T-helper 17 cell (primary cell): ENCODE measurements around the gene MEI1. TPM values are rescaled to one million over a fixed set of nuclear protein-coding genes. Genes with fewer than 3 reads are reported as not detected.

Experiments
- ATAC-seq: fragments of 150-1000 bp; cut with Tn5 transposase; 2 replicates; pipeline ENCODE4 v1.10.0; 2021; ENCODE audit warnings: mild to moderate bottlenecking, moderate library complexity
- DNase-seq, 3 donors: peaks; one replicate each; pipeline versions ENCODE4 v3.0.0 to v3.0.0-alpha.2; 2020 to 2021
- H3K9me3 ChIP-seq: one replicate; pipeline ENCODE4 v1.7.0; 2013; ENCODE audit warnings: low read length, mild to moderate bottlenecking; ENCODE audit not compliant: control insufficient read depth, poor library complexity, severe bottlenecking
- H3K27ac Mint-ChIP-seq: one replicate; pipeline ENCODE4 v1.8.0; 2022; ENCODE audit warnings: mild to moderate bottlenecking, moderate library complexity, mixed read lengths
- H3K27me3 Mint-ChIP-seq: one replicate; pipeline ENCODE4 v1.8.0; 2022; ENCODE audit warnings: mixed read lengths
- H3K36me3 Mint-ChIP-seq: one replicate; pipeline ENCODE4 v1.8.0; 2022; ENCODE audit warnings: low read depth, mixed read lengths
- H3K4me1 Mint-ChIP-seq: one replicate; pipeline ENCODE4 v1.8.0; 2022; ENCODE audit warnings: mild to moderate bottlenecking, mixed read lengths
- H3K4me3 Mint-ChIP-seq: one replicate; pipeline ENCODE4 v1.8.0; 2022; ENCODE audit warnings: mild to moderate bottlenecking, moderate library complexity, mixed read lengths
- total RNA-seq, 4 donors: library from RNA in 2 of 4; stranded (reverse) in 2 of 4; gene quantifications; one replicate each; pipeline ENCODE4 v1.2.3 and lab custom pipeline; 2022 to 2026

Gene MEI1
- total RNA-seq, 2 donors from 2014 or later: 53.8 to 60.9 TPM

DNA sequence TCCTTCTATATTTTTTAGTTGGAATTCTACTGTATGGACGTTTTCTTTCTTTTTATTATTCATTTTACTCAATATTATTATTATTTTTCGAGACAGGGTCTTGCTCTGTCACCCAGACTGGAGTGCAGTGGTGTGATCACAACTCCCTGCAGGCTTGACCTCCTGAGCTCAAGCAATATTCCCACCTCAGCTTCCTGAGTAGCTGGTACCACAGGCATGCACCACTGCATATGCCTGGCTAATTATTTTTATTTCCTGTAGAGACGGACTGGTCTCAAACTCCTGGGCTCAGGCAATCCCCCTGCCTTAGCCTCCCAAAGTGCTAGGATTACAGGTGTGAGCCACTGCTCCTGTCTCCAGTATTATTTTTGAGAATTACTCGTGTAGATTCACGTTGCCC is 67.2 kb downstream of the MEI1 start:
- H3K27me3 Mint-ChIP-seq: no peaks in the 10 kb centered on the region
- ATAC-seq (no peak), DNase-seq (no peak)
- no peaks in the 10 kb centered on the region for H3K36me3 Mint-ChIP-seq
- no peak overlapping the region for H3K4me3 Mint-ChIP-seq
- H3K4me1 Mint-ChIP-seq: no peaks in the 10 kb centered on the region
- no peak overlapping the region for H3K27ac Mint-ChIP-seq
- H3K9me3 ChIP-seq: no peaks in the 10 kb centered on the region

GRCh38 chr22:41768430-41768829 is 69.1 kb downstream of the MEI1 start:
- ATAC-seq (peak; percentile 35), DNase-seq (no peak)
- Mint-ChIP-seq H3K4me3 (no peak overlapping the region), H3K27ac (no peak overlapping the region), H3K27me3 (no peaks in the 10 kb centered on the region), H3K4me1 (no peaks in the 10 kb centered on the region), H3K36me3 (no peaks in the 10 kb centered on the region)
- H3K9me3 ChIP-seq: no peaks in the 10 kb centered on the region

DNA sequence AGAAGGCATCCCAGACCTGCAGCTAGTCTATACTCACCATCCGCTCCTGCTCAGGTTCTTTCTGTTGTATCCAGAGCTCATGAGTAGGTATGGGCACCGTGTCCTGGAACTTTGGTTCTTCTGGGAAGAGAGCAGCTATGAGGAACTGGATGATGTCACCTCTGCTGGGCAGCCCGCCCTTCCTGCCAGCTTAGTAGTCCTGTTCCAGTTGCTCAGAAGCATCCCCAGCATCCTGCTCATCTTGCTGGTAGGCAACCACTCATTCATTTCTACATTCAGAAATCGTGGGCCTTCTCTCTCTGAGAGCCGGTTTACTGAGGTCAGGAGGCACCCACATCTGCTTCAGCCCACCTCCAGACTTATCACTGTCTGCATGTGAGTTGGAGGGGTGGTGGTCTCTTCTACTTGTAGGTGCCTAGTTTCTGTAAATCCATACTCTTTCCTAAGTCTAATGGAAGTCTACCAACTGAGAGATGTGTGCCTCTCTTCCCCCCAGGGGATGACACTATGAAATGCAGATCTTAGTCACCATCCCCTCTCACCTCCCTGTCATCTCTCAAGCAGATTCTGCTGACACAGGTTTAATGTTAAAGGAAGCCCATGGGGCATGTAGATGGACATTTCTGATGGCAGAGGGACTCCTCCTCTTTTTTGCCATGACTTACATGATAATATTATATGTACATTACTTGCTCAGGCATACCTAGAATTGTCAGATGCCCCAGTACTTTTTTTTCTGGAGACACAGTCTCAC is 71.6 kb downstream of the MEI1 start:
- no peak for DNase-seq
- no peaks in the 10 kb centered on the region for H3K27me3 Mint-ChIP-seq
- ATAC-seq: no peak
- no peaks in the 10 kb centered on the region for H3K9me3 ChIP-seq
- H3K36me3 Mint-ChIP-seq: no peaks in the 10 kb centered on the region
- H3K4me3 Mint-ChIP-seq: no peak overlapping the region
- no peaks in the 10 kb centered on the region for H3K4me1 Mint-ChIP-seq
- H3K27ac Mint-ChIP-seq: no peak overlapping the region

- H3K4me1 Mint-ChIP-seq: no peaks in the 10 kb centered on the region
Measured at GRCh38 chr22:41772198-41772597, 72.9 kb downstream of the MEI1 start.

DNA sequence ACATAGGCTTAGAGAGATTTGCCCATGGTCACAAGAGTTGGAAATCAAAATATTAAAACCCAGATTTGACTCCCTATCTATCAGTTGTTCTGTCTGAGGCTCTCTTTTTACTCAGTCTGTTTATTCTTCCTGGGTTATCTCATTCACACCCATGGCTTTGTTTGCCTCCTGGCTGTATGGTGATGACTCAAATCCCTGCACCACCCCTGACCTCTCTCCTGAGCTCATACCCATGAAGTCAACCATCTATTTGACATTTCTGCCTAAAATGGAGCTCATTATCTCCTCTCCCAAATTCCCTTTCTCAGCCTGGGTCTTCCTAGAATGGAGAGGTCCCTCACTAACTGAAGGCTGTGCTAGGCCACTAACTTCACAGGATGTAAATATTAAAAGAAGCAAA is 73.3 kb downstream of the MEI1 start:
- H3K27ac Mint-ChIP-seq: no peak overlapping the region
- no peak for DNase-seq
- H3K4me1 Mint-ChIP-seq: peaks cover under 1% of the 10 kb centered on the region
- H3K9me3 ChIP-seq: no peaks in the 10 kb centered on the region
- no peaks in the 10 kb centered on the region for H3K27me3 Mint-ChIP-seq
- H3K36me3 Mint-ChIP-seq: peaks cover under 1% of the 10 kb centered on the region
- no peak overlapping the region for H3K4me3 Mint-ChIP-seq
- no peak for ATAC-seq

More at GRCh38 chr22:41772198-41772597, 72.9 kb downstream of the MEI1 start:
- Mint-ChIP-seq H3K27me3 (no peaks in the 10 kb centered on the region), H3K4me3 (no peak overlapping the region), H3K36me3 (no peaks in the 10 kb centered on the region), H3K27ac (no peak overlapping the region)
- no peak for ATAC-seq
- H3K9me3 ChIP-seq: no peaks in the 10 kb centered on the region
- no peak for DNase-seq

GRCh38 chr22:41775338-41775737 is 76.0 kb downstream of the MEI1 start:
- H3K4me3 Mint-ChIP-seq: no peak overlapping the region
- H3K9me3 ChIP-seq: no peaks in the 10 kb centered on the region
- DNase-seq (no peak), ATAC-seq (no peak)
- no peak overlapping the region for H3K27ac Mint-ChIP-seq
- H3K27me3 Mint-ChIP-seq: no peaks in the 10 kb centered on the region
- peaks cover 2% of the 10 kb centered on the region for H3K36me3 Mint-ChIP-seq
- H3K4me1 Mint-ChIP-seq: peaks cover 12% of the 10 kb centered on the region

- DNase-seq (no peak), ATAC-seq (no peak)
- no peaks in the 10 kb centered on the region for H3K9me3 ChIP-seq
- peaks cover 18% of the 10 kb centered on the region for H3K4me1 Mint-ChIP-seq
- no peak overlapping the region for H3K27ac Mint-ChIP-seq
- no peaks in the 10 kb centered on the region for H3K27me3 Mint-ChIP-seq
- no peak overlapping the region for H3K4me3 Mint-ChIP-seq
- H3K36me3 Mint-ChIP-seq: peaks cover 2% of the 10 kb centered on the region
Measured at GRCh38 chr22:41775976-41776375, 76.7 kb downstream of the MEI1 start.

GRCh38 chr22:41776381-41776780 is 77.1 kb downstream of the MEI1 start:
- peaks cover 2% of the 10 kb centered on the region for H3K36me3 Mint-ChIP-seq
- DNase-seq (no peak), ATAC-seq (no peak)
- no peaks in the 10 kb centered on the region for H3K27me3 Mint-ChIP-seq
- peaks cover 20% of the 10 kb centered on the region for H3K4me1 Mint-ChIP-seq
- H3K27ac Mint-ChIP-seq: no peak overlapping the region
- H3K9me3 ChIP-seq: no peaks in the 10 kb centered on the region
- H3K4me3 Mint-ChIP-seq: no peak overlapping the region

DNA sequence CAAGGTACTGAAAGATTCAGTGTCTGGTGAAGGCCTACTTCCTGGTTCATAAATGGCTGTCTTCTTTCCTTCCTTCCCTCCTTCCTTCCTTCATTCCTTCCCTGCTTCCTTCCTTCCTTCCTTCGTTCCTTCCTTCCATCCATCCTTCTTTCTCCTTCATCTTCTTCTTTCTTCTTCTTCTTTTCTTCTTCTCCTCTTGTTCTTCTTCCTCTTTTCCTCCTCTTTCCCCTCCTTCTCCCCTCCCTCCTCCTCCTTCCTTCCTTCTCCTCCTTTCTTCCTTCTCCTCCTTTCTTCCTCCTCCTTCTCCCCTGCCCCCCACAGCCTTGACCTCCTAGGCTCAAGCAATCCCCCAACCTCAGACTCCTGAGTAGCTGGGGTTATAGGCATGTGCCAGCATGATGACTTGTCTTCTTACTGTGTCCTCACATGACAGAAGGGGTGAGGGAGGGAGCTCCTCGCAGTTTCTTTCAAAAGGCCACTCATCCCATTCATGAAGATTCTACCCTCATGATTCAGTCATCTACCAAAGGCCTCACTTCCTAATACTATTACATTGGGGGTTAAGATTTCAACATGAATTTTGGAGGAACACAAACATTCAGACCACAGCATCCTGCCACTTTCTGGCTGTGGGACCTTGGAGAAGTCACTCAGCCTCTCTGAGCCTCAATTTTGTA is 78.6 kb downstream of the MEI1 start:
- peak overlapping the region; percentile 99 for H3K27ac Mint-ChIP-seq
- no peaks in the 10 kb centered on the region for H3K9me3 ChIP-seq
- no peak overlapping the region for H3K4me3 Mint-ChIP-seq
- DNase-seq (no peak), ATAC-seq (no peak)
- H3K36me3 Mint-ChIP-seq: peaks cover 4% of the 10 kb centered on the region
- peaks cover 35% of the 10 kb centered on the region for H3K4me1 Mint-ChIP-seq
- H3K27me3 Mint-ChIP-seq: no peaks in the 10 kb centered on the region

DNA sequence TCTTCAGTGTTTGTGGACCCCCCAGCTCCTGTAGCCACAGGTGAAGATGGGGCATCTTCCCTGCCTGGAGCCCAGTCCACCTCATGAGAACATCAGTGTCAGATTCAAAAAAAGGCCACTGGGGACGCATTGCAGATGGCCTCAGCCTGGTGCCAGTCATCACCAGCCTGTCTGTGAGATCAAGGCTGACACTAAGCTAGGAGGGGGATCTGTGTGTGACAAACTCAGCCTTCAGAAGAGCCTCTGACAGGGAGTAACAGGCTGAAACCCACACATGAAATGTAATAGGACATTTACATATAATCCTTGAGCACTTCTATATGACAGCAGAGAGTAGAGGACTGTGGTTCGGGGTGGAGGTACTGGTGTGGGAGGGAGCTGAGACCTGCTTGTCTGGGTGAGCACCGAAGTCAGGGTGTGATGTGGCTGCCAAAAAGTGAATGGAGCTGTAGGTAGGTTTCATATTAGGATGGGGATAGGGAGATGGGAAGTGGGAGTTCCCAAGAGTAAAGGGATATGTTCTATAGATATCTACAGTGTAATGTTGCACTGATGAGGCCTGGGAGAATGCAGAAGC is 80.7 kb downstream of the MEI1 start:
- DNase-seq (no peak), ATAC-seq (no peak)
- Mint-ChIP-seq H3K4me1 (peaks cover 44% of the 10 kb centered on the region), H3K27ac (peak overlapping the region; percentile 99), H3K27me3 (no peaks in the 10 kb centered on the region), H3K4me3 (peak overlapping the region; percentile 79), H3K36me3 (peaks cover 4% of the 10 kb centered on the region)
- no peaks in the 10 kb centered on the region for H3K9me3 ChIP-seq

DNA sequence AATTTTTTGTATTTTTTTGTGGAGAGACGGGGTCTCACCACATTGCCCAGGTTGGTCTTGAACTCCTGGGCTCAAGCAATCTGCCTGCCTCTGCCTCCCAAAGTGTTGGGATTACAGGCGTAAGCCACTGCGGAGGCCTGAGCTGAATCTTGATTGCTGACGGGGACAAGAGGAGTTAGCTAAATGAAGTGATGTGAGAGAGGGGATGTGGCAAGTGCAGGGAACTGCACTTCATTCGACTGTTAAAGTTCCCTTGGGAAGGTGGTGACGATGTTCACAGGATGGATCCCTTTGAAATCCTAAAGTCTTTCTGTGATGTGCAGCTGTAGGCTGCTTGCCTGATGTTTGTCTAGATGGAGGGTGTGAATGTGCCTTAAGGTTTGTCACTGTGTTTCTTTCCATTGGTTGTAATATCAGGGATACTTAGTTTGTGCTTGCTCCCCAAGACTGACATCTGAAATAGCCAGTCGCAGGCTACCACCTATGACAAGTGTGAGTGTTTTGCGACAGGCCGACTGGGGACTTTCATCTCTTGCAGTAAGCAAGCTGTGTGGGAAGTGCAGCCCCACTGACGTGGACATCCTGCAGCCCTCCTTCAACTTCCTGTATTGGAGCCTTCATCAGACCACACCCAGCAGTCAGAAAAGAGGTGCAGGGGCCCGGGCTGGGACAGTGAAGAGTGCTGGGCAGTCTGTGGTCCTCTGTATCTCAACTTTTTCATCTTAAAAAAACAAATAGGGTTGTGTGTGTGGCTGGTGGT is 81.6 kb downstream of the MEI1 start:
- peaks cover 48% of the 10 kb centered on the region for H3K4me1 Mint-ChIP-seq
- H3K27me3 Mint-ChIP-seq: no peaks in the 10 kb centered on the region
- peaks cover 4% of the 10 kb centered on the region for H3K36me3 Mint-ChIP-seq
- H3K27ac Mint-ChIP-seq: peak overlapping the region; percentile 99
- ATAC-seq (peak; percentile 97), DNase-seq (peak; percentile 64 to 79 (median 75))
- H3K4me3 Mint-ChIP-seq: peak overlapping the region; percentile 93
- no peaks in the 10 kb centered on the region for H3K9me3 ChIP-seq

DNA sequence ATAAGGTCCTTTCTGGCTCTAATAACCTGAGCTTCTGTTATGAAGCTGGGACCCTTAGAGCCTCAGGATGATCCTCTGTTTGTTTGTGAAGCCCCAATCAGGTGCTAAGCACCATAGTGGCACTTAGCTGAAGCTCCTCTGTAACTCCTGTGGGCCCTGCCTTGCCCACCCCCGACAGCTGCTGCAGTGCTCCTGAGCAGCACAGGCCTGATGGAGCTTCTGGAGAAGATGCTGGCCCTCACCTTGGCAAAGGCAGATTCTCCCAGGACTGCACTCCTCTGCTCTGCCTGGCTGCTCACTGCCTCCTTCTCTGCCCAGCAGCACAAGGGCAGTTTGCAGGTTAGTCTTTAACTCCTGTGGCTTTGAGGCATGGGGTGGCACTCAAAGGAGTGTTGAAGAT is 82.2 kb downstream of the MEI1 start:
- ATAC-seq: peak; percentile 27
- DNase-seq: no peak
- H3K9me3 ChIP-seq: no peaks in the 10 kb centered on the region
- peaks cover 49% of the 10 kb centered on the region for H3K4me1 Mint-ChIP-seq
- peak overlapping the region; percentile 99 for H3K27ac Mint-ChIP-seq
- H3K27me3 Mint-ChIP-seq: no peaks in the 10 kb centered on the region
- peaks cover 4% of the 10 kb centered on the region for H3K36me3 Mint-ChIP-seq
- peak overlapping the region; percentile 93 for H3K4me3 Mint-ChIP-seq

GRCh38 chr22:41782316-41782715 is 83.0 kb downstream of the MEI1 start:
- H3K9me3 ChIP-seq: no peaks in the 10 kb centered on the region
- Mint-ChIP-seq H3K4me3 (peak overlapping the region; percentile 93), H3K27ac (peak overlapping the region; percentile 99), H3K4me1 (peaks cover 55% of the 10 kb centered on the region), H3K27me3 (no peaks in the 10 kb centered on the region), H3K36me3 (peaks cover 4% of the 10 kb centered on the region)
- ATAC-seq (no peak), DNase-seq (no peak)
